Activated T-cell treated with anti-CD3 and anti-CD28 coated beads, Interleukin-2, amount 50 U/mL, for 1 hour (primary cell): ENCODE measurements around the gene MFNG.
"Not testable (repeated sequence)": the region's sequence is repeated elsewhere in the genome, so short reads cannot be mapped to it uniquely, and the experiment has no call there.

ENCODE experiments used
- DNase-seq: peaks from one replicate; pipeline ENCODE4 v3.0.0-alpha.2; 2020

The MFNG gene

DNA sequence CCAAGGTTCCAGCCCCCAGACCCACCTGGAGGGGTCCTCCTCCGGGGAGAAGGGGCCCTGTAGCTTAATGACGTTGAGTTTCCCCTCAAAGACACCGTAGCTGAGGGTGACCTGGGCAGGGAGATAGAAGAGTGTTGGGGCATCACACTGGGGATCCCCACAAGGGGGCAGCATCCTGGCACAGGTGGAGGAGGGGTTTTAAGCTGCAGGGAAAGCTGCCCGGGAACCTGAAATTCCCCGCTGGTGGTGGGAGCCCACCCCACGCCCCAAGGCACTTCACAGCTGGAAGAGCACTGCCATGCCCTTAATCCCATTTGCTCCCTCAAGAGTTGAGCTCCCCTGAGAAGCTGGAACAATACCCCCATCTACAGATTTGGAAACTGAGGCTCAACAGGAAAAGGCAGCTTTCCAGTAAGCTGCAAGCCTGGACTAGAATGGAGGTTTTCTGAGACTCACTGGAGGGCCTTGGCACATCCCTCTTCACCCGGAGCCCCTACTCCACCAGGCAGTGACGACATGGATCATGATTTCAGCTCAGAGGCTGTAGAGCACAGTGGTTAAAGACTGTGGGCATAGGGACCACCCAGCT lies 13.7 kb downstream of the MFNG start:
- DNase-seq = peak; percentile 59

DNA sequence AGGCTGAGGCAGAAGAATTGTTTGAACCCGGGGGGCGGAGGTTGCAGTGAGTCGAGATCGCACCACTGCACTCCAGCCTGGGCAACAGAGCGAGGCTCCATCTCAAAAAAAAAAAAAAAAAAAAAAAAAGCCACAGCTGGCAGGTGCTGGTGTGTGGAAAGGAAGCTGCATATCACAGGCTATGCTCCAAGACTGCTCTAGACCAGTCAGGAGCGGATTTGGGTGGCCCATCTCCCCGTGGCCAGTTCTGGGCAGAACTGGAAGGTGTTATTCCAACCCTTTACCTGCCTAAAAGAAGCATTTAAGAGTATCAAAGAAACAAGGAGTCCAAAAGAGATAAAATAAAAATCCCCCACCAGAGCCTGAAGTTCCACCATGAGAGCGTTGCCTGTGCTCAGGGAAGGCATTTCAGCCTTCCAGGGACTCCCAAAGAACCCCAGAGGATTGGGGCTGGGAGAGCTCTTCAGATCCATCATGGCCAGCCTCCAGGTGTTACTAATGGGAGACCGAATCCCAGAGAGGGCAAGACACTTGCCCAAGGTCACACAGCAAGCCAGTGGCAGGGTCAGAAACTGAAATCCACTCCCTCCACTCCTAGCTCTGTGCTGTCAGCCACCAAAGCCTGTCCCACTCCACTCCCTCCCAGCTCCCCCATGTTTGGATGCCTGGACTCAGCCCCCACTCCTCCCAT lies 14.3 kb downstream of the MFNG start:
- DNase-seq = no peak

GRCh38 chr22:37470087-37470445 lies 16.1 kb downstream of the MFNG start:
- no peak for DNase-seq

DNA sequence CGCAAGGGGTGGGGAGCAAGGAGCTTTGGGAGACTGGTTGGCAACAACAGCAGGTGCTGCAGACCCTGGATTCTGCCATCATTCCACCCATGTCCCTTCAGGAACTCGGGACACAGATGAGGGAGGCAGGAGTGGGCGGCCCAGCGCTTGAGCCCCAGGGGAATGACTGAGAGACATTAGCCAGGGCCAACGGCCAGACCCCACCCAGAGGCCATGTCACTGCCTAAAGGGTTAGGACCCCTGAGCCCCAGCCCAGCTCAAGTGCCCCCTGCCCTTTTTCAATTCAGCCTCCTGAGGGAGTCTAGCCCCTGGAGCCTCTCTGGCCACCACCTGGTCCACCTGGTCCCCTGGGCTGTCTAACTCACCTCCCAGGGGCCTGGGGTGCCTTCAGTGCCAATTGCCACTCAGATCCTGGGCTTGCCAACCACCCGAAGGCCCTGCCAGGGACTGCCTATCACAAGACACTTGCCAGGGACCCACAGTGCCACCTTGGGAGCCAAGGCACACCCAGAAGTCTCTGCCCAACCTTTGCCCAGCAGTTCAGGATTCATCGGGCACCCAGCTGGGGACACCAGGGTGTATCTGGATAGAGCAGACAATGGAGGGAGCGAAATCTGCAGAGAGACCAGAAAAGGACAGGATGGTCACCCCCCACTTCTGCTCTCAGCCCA lies 16.6 kb downstream of the MFNG start:
- DNase-seq = no peak

DNA sequence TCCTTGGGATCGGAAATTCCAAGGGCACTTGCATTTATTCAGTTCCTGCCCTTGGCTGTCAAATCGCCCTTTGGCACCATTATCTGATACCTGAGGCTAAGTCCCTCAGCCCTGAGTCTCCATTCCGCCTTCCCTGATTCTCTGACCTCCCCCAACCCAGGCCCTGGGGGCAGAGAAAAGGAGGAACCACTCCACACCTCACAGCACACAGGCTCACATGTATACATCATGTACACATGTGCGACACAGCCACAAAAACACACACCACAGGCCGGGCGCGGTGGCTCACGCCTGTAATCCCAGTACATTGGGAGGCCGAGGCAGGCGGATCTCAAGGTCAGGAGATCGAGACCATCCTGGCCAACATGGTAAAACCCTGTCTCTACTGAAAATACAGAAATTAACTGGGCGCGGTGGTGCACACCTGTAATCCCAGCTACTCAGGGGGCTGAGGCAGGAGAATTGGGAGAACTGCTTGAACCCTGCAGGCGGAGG lies 17.9 kb downstream of the MFNG start:
- not testable (repeated sequence) for DNase-seq

DNA sequence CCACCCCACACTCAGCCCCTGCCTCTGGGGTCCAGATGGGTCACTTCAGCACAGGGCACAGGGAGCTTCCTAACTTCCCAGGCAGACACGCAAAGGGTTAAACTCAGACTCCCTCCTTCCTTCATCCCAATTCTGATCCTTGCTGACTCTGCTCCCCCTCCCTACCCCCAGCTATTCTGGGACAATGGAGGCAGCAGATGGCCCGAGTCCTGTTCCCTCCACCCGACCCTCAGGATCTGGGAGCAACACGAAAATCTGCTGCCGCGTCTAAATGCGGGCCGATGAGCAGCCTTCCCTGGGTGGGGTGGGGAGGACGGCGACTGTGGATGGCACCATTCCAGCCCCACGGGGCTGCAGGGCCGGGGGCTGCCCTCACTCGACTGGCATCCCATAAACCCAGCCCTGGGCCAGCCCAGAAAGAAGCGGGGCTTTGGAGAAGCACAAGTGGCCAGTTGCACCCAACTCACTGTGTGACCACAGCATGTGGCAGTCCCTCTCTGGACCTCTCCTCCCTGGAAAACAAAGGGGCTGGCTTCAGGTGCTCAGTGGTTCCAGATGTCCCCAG lies 18.7 kb downstream of the MFNG start:
- DNase-seq = no peak

DNA sequence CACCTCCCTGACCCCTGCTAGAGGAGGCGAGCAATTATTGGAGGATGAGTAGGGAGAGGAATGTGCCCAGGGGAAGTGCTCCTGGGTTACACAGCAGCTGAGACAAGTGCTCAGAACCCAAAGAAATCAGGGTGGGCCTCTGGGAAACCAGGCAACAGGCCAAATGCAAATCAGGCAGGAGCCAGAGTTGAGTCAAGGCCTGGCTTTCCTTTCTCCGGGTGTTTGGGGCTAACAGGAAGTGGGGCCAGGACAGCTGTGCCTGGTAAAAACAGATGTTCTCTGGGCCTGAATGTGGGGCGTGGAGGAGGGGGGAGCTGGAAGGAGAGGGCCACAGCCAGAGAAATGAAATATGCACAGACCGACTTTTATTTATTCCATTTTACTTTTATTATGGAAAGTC lies 22.0 kb downstream of the MFNG start:
- DNase-seq = no peak

GRCh38 chr22:37462983-37463382 lies 23.2 kb downstream of the MFNG start:
- DNase-seq = no peak

DNA sequence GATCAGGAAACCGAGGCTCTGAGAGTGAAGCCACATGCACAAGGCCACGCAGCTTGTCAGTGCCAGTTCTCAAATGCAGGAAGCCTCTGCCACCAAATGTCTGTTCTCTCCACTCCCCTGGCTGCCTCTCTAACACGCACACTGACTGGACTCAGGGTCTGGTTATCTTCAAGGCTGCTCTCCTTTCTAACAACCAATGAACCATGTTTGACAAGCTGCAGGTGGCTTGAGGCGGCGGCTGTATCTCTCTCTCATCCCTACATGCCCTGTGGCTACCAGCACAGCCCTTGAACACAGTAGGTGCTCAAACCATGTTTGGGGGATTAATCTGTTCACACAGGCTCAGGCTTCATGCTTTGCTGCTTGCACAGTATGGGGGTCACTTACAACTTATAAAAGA lies 23.7 kb downstream of the MFNG start:
- no peak for DNase-seq

DNA sequence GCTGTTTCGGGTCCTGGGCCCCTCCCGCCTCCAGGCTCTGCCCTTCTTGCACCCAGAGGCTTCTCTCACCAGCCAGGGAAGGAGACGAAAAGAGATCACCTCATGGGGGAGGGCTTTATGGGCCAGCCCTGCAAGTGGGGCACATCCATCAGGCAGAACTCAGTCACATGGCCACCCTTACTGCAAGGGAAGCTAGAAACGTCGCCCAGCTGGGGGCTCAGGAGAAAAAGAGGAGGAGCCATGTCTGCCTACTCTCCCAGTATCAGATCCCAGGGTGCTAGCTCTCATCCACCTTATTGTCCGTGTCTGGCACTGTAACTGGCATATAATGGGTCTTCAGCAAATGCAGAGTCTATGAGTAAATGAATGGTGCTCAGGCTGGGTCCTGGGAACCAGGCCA lies 24.2 kb downstream of the MFNG start:
- DNase-seq = no peak

GRCh38 chr22:37460684-37461083 lies 25.5 kb downstream of the MFNG start:
- no peak for DNase-seq

- DNase-seq = no peak
Observed at GRCh38 chr22:37459206-37459605, 27.0 kb downstream of the MFNG start.

DNA sequence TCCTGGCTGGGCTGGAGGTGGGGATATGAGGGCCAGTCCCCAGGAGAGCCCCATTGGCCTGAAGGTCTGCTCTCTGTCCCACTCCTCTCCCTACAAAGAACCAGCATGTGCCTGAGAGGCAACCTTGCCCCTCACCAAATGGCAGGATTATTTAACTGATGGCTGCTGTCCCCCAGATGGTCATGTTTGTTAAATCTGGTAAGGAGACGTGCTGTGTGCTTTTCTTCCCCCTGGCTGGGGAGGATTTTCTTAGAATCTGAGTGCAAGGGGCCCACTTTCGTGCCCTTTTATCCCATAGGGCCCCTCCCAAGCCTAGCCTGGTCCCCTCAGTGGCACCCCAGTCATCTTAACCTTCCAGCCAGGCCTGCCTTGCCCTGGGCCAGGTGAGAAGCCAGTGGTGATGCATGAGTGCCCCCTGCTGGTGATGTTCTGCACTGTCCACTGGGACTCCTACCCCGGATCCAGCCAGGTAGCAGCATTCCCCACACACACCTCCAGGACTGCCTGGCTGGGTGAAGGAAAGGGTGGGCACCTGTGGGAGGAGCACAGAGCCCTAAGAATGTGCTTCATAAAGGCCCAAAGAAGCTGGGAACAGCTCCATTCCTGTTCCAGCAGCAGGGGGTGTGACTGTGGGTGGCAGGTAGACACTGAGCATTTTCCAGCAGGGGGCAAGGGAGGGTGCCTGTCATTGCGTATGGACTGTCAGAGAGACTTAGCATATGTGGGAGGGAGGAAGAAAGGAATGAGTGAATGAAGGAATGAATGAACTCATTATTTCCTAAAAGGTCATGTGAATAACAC lies 28.9 kb downstream of the MFNG start:
- DNase-seq = peak; percentile 87

DNA sequence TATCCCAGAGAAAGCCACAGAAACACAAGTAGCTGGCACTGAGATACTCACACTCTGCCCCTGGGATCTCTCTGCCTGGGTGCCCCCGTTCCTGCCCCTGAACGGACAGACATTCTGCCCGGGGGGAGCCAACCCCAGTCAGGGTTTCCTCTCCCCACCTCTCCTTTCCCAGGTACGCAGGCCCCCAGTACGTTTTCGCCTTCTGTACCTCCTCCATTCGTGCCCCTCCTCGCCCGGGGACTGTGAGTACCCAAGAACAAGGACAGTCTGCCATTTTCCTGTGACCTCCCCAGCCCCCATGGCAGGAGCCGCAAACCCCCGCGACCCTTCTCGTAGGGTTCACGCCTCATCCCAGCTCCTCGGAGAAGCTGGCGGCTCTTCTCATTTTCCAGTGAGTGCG lies 29.8 kb downstream of the MFNG start:
- no peak for DNase-seq

DNA sequence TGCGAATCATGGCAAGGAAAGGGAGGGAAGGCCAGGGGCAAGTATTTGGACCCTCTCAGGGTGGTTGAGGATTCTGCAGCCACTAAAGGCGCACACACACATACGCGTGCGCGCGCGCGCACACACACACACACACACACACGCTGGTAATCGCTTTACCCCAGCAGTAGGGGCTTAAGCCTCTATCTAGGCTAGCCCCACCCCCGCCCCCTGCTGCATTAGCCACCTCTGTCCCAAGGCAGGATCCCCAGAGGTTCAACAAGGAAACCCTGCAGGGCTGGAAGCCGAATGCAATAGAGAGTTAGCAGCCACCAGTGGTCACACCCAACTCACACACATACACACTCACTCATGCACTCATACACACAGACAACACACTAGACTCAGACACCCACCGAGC lies 30.3 kb downstream of the MFNG start:
- no peak for DNase-seq

DNA sequence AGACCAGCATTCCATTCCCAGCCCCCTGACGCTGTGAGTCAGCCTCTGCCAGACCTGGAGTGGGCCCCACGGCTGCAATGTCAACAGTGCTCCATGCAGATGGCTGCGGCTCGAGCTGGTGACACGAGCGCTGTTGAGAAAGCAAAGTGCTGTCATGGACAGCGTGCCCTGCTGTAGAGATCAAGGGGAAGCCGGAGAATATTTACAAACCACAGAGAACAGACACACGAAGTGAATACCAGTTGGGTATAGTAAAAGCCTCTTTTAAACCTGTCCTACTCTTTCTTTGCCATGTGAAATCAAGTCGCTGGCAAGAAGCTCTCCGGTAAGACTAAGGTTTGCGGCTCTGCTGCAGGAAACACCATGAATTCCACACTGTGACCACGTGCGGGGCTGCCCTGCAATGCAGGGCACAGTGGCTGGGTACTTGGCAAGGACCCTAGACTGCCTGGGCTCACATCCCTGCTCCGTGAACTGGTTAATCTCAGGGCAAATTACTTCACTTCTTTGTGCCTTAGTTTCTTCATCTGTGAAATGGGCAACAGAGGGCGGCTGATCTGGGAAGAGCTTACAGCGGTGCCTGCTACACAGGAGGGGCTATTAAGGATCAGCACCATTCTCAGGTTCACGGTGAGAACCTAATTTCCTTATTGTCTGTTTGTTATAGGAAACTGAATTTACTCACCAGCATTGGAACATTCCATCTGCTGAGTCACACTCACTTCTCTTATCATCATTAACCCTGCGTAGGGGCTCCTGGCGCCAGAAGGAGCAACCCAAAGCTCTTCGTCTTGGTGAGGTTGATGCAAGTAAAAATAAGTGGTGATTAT lies 31.1 kb downstream of the MFNG start:
- no peak for DNase-seq

DNA sequence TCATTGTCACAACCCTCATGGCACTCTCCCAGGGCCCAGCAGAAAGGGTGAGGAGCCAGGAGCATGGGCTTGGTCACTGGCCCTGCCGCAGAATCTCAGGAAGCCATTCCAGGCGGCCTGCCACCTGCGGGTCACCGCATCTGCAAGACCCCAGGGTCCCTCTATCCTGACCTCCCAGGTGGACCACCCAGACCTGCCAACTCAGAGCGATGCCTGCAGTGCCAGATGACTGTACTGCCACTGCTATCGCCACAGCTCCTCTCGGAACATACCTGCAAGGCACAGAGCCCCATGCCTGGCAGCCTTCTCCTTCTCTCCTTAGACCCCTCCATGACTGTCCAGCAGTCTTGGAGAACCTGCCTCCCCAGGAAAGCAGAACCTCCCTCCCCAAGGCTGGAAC lies 32.5 kb downstream of the MFNG start:
- no peak for DNase-seq

- DNase-seq = no peak
Observed at GRCh38 chr22:37451218-37451617, 35.0 kb downstream of the MFNG start.

DNA sequence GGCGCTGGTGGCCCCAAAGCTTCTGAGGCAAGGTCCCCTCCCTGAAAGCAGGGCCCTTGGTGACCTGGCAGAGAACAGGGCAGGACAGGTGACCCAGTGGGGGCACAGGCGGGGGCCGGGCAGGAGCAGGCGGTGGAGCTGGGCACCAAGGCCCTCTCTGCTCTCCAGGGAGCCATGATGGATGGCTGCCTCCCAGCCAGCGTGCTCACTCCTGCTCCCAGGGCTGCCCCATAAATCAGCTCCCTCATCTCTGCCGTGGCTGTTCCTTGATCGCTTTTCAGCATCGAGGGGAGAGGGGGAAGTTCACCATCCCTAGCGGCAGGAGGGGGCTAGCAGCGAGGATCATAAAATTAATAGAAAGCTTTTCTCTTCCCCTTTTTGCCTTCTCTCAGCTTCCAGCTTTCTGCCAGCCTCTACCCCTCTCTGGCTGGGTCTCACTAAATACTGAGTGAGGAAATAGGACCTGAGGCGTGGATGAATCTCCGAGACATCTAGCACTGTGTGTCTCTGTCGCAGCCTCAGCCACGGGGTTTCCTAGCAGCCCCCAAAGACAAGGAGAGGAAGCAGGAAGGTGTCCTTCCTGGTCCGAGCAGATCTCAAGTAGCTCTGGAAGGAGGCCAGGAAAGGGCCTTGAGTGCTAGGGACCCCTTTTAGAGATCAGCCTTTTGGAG lies 36.7 kb downstream of the MFNG start:
- DNase-seq = no peak

DNA sequence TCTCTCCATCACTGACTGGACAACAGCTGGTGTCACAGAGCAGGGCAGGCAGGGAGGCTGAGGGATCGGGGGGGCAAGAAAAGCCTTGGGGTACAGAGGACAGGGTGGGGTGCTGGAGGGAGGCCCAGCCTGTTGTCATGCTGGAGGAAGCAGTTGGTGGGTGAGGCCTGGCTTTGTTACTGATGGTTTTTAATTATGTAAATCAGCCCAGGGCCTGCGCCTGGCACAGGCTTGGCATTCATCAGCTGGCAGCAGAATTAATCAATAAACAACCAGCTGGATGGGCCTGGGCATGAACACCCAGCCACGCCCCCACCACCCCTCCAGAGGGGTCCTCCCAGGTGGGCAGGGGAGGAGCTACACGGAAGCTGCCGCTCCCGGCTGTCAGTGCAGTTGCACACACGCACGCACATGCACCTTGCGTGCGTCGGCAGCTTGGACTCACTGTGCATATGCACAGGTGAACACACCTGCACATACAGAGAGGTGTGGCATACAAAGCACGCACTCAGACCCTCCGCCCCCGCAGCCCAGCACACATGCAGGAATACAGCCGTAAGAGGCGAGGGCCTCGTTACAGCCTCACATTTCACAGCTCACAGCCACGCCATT lies 37.6 kb downstream of the MFNG start:
- no peak for DNase-seq

DNA sequence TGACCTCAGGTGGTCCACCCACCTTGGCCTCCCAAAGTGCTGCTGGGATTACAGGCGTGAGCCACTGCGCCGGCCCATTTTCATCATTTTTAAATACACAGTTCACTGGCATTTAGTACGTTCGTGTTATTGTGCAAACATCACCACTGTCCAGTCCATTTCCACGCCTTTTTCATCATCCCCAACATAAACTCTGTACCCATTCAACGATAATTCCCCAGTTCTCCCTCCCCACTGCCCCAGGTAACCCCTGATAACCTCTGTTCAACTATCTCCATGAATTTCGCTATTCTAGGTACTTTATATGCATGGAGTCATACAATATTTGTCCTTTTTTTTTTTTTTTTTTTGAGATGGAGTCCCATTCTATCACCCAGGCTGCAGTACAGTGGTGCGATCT lies 40.7 kb downstream of the MFNG start:
- no peak for DNase-seq
